Right kidney (tissue), 1 donor: ENCODE measurements around the gene SPPL3.

Experiments used
- DNase-seq: peaks from one replicate; pipeline ENCODE4 v3.0.0-alpha.2; 2016

SPPL3 gene

GRCh38 chr12:120721866-120722265 is 182.3 kb downstream of the SPPL3 start:
- DNase-seq, result no peak

DNA sequence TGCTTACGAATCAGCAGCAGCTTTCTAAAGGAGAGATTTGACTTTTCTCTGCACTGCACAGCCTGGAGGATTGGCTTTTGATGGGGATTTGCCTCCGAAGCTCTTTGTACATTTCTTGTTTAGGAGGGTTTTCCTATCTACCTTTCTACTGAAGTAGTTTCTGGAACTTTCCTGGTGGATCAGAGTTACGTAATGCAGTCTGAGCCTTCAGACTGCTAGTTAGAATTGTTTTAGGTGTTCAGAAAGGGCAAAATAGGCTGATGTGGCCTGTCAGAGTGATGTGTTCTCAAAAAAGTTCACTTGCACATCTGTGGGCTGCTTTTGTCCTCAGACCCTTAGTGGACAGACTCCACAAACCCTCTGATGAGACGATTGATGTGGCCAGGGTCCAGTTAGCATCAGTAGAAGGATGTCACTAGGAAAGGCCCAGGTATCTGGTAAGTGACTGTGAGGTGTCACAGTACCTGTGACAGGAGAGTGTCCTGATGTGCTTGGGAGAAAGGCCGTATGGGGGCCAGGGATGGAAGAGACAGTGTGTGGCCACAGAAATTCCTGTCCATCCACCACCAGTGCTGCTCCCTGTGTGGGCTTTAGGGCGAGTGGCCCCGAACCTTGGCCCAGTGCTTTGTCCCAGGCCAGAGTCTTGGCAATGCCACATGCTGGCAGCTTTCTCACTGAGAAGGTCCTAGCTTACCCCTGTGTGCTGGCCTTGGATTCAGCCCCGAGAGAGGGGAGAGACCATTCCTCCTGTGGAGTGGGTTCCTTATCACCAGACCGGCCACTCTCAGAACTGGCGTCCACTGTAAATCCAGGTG is 183.0 kb downstream of the SPPL3 start:
- no peak for DNase-seq

DNA sequence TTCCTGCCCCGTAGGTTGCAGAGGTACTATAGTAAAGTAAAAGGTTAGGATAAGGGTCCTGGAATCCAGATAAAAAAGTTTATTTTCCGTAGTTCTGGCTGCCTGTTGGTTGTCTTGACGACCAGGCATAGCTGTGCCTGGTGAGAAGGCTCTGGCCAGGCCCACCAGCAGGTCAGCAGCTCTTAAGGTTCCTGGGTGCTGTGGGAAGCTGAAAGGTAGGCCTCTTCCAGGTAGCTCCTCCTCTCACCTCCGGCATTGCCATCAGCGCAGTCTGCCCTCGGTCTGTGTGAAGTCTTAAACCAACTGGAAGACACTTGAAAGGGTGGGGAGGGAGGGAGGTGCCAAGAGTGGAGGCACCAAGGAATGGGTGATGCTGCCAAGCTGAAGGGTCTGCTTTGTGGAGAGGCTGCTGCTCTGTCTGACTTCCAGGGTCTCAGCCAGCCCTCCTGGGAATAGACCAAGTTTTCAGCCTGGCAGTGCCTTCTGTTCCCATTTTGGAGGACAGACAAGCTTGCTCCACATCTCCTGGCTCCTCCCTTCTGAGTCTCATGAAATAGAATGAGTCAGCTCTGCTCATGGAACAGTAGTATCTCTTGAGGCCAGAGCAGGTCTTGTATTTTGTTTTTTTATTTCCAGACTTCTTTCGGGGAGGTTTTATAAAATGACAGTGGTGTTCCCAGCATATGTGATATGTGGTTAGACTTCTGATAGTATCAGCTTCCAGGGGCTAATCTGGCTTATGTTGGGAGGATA is 183.7 kb downstream of the SPPL3 start:
- DNase-seq, result no peak

- no peak for DNase-seq
These were observed 184.5 kb downstream of the SPPL3 start for GRCh38 chr12:120719496-120720233.

DNA sequence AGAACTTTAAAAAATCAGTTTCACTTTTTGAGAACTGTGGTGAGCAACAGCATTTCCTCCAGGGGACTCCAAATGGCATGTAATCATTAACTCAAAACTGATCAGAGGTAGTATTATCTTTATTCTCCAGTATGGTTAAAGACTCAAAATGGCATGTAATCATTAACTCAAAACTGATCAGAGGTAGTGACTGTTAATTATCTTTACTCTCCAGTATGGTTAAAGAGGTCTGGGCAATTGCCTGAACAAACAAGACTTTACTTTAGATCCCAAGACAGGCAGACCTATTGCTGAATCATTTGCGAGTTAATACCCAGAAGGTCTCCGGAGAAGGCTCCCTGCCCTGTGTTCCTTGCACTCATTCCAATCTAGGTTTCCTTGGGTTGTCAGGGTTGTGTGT is 185.1 kb downstream of the SPPL3 start:
- DNase-seq, result no peak

- no peak for DNase-seq
These were observed 186.1 kb downstream of the SPPL3 start for GRCh38 chr12:120718055-120718454.

DNA sequence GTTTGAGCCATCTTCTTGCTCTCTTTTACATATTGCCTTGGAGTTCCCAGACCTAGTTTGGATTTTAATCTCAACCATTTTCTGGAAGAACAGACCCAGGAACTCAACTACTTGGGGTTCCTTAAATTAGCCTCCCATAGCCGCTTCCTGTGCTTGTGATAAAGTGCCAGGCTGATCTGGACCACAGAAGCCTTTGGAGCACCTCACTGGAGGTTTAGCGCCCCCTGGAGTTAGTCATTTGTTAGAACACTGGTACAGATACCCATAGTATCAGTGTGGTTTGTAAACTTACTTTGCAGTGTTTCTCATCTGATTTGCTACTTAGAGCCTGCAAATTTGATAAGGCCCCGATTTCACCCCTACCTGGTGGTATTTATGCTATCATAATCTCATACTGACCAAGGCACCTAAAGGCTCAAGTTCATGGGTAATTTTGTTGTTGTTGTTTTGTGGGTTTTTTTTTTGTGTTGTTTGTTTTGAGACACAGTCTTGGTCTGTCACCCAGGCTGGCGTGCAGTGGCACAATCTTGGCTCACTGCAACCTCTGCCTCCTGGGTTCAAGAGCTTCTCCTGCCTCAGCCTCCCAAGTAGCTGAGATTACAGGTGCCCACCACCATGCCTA is 190.2 kb downstream of the SPPL3 start:
- DNase-seq, result peak; percentile 26

GRCh38 chr12:120712610-120713009 is 191.5 kb downstream of the SPPL3 start:
- DNase-seq, result no peak
